Activated naive CD8-positive, alpha-beta T cell treated with anti-CD3 and anti-CD28 coated beads, Interleukin-2, amount 50 U/mL, for 16 hours (primary cell): Measurements from ENCODE around the gene ADAM21.
"Not testable (repeated sequence)": the region's sequence is repeated elsewhere in the genome, so short reads cannot be mapped to it uniquely, and the experiment has no call there.

ENCODE experiments used
- DNase-seq: peaks from one replicate; pipeline ENCODE4 v3.0.0-alpha.2; 2020; ENCODE audit warnings: low read depth, low spot score

Gene ADAM21

GRCh38 chr14:70477356-70478105, 25.6 kb downstream of the ADAM21 start:
- DNase-seq: not testable (repeated sequence)

- no peak for DNase-seq
These were observed 37.7 kb downstream of the ADAM21 start for GRCh38 chr14:70489579-70490200.

- no peak for DNase-seq
These were observed 46.2 kb downstream of the ADAM21 start for GRCh38 chr14:70498191-70498590.
